Astrocyte of the spinal cord (primary cell): ENCODE data around the gene GSDME.

Experiments used
- DNase-seq: peaks from one replicate; pipeline ENCODE4 v3.0.0; 2011; ENCODE audit warnings: low read depth, low spot score
- H3K4me3 ChIP-seq: 2 replicates; pipeline ENCODE4 v1.5.1; 2011; ENCODE audit warnings: low read depth, mild to moderate bottlenecking, low read length, moderate library complexity
- CTCF ChIP-seq: IDR thresholded peaks from 2 replicates; pipeline ENCODE4 v1.5.1; 2012; ENCODE audit warnings: low read depth, mild to moderate bottlenecking, low read length, inconsistent platforms
- in situ Hi-C: cut with HindIII; loops from 2 replicates; pipeline ENCODE4 v1.10.0; 2017; ENCODE audit warnings: low sequenced_read_pairs

The GSDME gene

DNA sequence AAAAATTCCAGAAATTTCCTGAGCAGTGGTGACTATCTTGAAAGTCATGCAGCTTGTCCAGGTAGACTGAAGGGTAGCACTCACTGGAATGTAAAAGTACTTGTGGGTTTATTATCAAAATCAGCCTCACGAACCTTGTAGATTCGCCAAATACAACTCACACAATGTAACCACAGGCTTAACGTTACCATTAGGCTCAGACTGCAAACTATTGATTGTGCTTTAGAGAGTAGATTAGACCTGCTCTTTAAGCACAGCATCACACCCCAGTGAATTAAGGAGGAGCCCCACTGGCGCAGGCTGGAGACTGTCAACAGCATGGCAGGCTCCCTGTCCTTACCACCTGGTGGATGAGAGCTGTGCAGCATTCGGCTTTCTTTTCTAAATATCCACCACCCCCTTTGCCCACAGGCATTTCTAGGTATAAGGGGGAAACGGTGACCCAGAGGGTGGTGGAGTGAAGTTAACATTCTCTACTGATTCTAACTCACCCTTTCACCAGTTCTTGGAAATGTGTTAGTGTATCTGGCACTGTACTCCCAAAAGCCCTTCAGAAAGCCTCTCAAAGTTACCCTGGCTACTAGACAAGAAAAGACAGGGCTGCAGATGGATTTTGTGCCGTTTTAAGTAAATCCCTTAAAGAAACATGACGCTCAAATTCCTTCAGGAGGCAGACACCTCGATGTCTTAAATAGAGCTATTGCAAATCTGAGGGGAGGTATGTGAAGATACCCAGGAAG, 56.6 kb downstream of the GSDME start:
- TF ChIP-seq CTCF = no peak
- H3K4me3 ChIP-seq = no peak overlapping the region
- in situ Hi-C loops = no loop called here
- peak; percentile 29 for DNase-seq

DNA sequence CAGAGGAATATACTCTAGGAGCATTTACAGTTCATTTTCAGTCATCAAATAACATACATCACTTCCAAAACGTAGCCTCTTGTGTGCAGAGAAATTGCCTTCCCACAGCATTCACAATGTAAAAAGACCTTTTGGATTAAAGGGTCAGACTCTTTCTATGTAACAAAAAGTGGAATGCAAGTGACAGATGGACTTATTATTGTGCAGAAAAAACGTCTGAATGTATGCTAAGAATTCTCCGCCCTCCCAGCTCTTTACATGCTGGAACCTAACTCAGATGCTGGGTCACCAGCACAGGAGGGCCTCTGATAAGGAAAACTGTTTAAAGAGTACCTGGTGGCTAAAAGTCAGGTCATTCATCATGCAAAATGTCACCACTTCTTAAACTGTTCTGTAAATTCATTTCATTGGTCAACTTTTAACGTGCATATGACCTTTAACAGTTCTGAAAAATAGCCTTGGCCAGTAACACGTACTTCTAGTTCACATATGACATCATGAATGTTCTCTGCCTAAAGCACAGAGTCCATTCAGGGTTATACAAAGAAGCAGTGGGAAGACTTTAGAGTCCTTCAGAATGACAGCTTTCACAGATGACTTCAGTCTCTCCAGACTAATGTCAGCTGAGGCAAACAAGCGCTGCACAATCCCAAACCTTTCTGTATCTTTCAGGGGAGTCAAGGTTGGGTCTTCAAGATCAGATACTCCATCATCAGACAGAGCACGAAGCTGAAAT, 58.6 kb downstream of the GSDME start:
- in situ Hi-C loops = no loop called here

GRCh38 chr7:24697416-24697815, 59.8 kb downstream of the GSDME start:
- no peak for TF ChIP-seq CTCF

More for the DNA sequence above, 58.6 kb downstream of the GSDME start:
- DNase-seq = no peak
- H3K4me3 ChIP-seq = no peak overlapping the region
- no peak for TF ChIP-seq CTCF

DNA sequence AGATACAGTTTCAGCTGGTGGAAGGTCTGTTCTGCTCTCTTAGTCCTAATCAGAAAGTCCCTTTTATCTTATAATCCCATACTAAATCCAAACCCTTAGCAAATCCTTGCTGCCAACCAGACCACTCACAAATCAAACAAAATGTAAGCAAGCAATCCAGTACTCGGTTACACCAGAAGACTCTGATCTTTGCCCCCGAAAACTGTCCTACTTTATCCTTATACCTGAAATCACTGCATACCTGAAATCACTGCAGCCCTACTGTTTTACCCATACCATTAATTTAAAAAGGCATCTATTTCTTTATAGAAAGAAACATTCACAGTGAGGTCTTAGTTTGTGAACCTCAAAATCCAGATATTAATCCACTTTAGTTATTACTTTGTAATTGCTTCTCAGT, 64.7 kb downstream of the GSDME start:
- in situ Hi-C loops = no loop called here
- H3K4me3 ChIP-seq = no peak overlapping the region
- DNase-seq = no peak
- no peak for TF ChIP-seq CTCF

More at GRCh38 chr7:24697416-24697815, 59.8 kb downstream of the GSDME start:
- in situ Hi-C loops = no loop called here
- no peak for DNase-seq
- no peak overlapping the region for H3K4me3 ChIP-seq

DNA sequence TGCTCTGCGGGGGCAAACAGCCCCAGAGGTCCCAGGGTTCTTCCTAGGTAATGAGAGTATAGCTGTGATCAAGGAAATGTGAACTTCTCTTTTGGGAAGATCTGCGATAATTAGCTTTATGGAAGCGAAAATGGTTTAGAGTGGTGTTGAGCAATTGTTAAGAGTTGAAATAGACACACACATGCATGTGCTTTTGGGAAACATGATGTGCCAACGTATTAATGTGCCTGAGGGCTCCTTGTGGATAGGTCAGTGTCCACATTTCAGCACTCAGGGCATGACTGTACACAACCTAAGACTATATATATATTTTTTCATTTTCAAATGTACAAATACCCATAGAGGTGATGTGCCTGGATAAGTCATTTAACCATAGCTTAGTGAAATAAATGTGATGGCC, 67.0 kb downstream of the GSDME start:
- in situ Hi-C loops = no loop called here
- DNase-seq = no peak
- TF ChIP-seq CTCF = no peak
- no peak overlapping the region for H3K4me3 ChIP-seq

GRCh38 chr7:24685708-24686107, 71.6 kb downstream of the GSDME start:
- no peak for DNase-seq
- no peak overlapping the region for H3K4me3 ChIP-seq
- in situ Hi-C loops = no loop called here
- no peak for TF ChIP-seq CTCF
